ENCODE measurements around the gene UBE2O.

DNA sequence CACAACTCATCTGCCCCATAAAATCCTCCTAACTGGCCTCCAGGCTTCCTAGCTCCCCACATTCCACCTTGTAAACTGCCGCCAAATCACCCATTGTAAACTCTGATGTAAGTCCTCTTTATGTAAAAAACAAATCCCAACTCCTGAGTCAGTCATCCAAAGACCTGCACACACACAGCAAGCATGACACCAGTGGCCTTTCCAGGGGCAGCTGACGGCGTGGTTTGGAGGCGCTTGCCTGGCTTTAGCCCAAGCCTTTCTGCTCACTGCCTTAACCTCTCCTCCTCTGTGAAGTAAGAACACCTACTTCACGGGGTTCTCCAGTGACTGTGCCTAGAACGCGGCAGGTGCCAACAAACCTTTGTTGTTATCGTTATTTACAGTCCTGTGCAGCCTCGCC, 14.0 kb downstream of the UBE2O start:
- TF ChIP-seq CTCF (IDR thresholded peaks at IDR 0.05) (no peak), POLR2A (IDR thresholded peaks at IDR 0.05) (no peak)

Data from lower leg skin (tissue), 3 donors.